HepG2 (cell line): Measurements from ENCODE around the gene TNFAIP8L2. TPM values are rescaled to one million over a fixed set of nuclear protein-coding genes. Genes with fewer than 3 reads are reported as not detected.
A peak's percentile ranks its signal among the peaks of the same experiment; 100 is the strongest.

Experiments
- ATAC-seq: fragments of 200-7000 bp; cut with Tn5 transposase; 3 replicates; pipeline ENCODE4 v1.9.1; 2020; ENCODE audit warnings: mild to moderate bottlenecking, moderate library complexity
- BruUV-seq: library from RNA; stranded (reverse); fragments of 400-500 nt; replicated peaks from 2 replicates; lab custom pipeline; 2021; lab: Mats Ljungman, UMichigan
- CTCF ChIA-PET: fragments of 300-600 bp; formaldehyde crosslinking; extraction: SDS; loops from one replicate; lab custom pipeline; 2021; ENCODE audit warnings: low total read pairs, inconsistent platforms, low intra/inter-chr PET ratio; lab: Yijun Ruan, JAX
- POLR2A ChIA-PET: fragments of 350-600 bp; sonication (Branson Sonifier 250); formaldehyde crosslinking; loops from one replicate; lab custom pipeline; 2020; ENCODE audit warnings: antibody characterized with exemption, inconsistent platforms; lab: Yijun Ruan, JAX
- DNase-seq: peaks from one replicate; pipeline ENCODE4 v3.0.0-alpha.2; 2015; ENCODE audit warnings: low spot score
- FAIRE-seq: peaks from 3 replicates; lab custom pipeline; 2011; peaks lifted over from hg19 to GRCh38; lab: Jason Lieb, UNC
- H2AFZ ChIP-seq: one replicate; pipeline ENCODE4 v1.6.1; 2011; ENCODE audit warnings: low read length, inconsistent platforms
- H3K27ac ChIP-seq: fragments of 300-600 bp; 3 replicates; pipeline ENCODE4 v1.8.0; 2011; ENCODE audit warnings: mixed run types, mild to moderate bottlenecking, mixed read lengths, low read length, inconsistent platforms; ENCODE audit not compliant: insufficient read depth; ENCODE audit errors: extremely low read length
- H3K27me3 ChIP-seq, 2 experiments: fragments of 200-600 bp in 1 of 2; 2 replicates in 1 of 2; 3 replicates in 1 of 2; pipeline versions ENCODE4 v1.6.0 to v1.8.0; 2011; ENCODE audit warnings: low read length in 2 of 2, mild to moderate bottlenecking in 2 of 2, moderate library complexity in 2 of 2, inconsistent platforms in 1 of 2; ENCODE audit not compliant: insufficient read depth in 2 of 2, control insufficient read depth in 1 of 2
- H3K36me3 ChIP-seq, 2 experiments: fragments of 200-600 bp in 1 of 2; replicated peaks in 1 of 2; 2 replicates in 1 of 2; 3 replicates in 1 of 2; pipeline versions ENCODE4 v1.5.1 to v1.8.0; 2011; ENCODE audit warnings: low read length in 2 of 2, inconsistent platforms in 1 of 2; ENCODE audit not compliant: insufficient read depth in 2 of 2, control insufficient read depth in 1 of 2
- H3K4me1 ChIP-seq: 2 replicates; pipeline ENCODE4 v1.5.1; 2012; ENCODE audit warnings: low read length, inconsistent platforms; ENCODE audit not compliant: insufficient read depth
- H3K4me2 ChIP-seq: 2 replicates; pipeline ENCODE4 v1.6.0; 2011; ENCODE audit warnings: low read depth, low read length, inconsistent platforms
- H3K4me3 ChIP-seq, 3 experiments: fragments of 200-600 bp in 1 of 3; sonication (generic), shearing (Covaris generic) in 1 of 3; replicated peaks in 1 of 3; 2 replicates each; pipeline ENCODE4 v1.5.1; 2011 to 2016; ENCODE audit warnings: low read length in 3 of 3, inconsistent platforms in 2 of 3, low read depth in 2 of 3, mild to moderate bottlenecking in 2 of 3, control low read depth in 1 of 3, mixed read lengths in 1 of 3; ENCODE audit not compliant: insufficient read depth in 1 of 3
- H3K79me2 ChIP-seq: one replicate; pipeline ENCODE4 v1.6.1; 2011; ENCODE audit warnings: low read length, inconsistent platforms; ENCODE audit not compliant: insufficient read depth
- H3K9ac ChIP-seq: 2 replicates; pipeline ENCODE4 v1.6.0; 2011; ENCODE audit warnings: mild to moderate bottlenecking, low read depth, low read length, inconsistent platforms; ENCODE audit not compliant: insufficient read depth
- H3K9me3 ChIP-seq: 2 replicates; pipeline ENCODE4 v1.5.1; 2012; ENCODE audit warnings: mild to moderate bottlenecking, low read length
- H4K20me1 ChIP-seq: 2 replicates; pipeline ENCODE4 v1.6.0; 2011; ENCODE audit warnings: inconsistent platforms, mild to moderate bottlenecking, low read length, moderate library complexity; ENCODE audit not compliant: insufficient read depth
- GABPA ChIP-seq, 2 experiments: IDR thresholded peaks; 2 replicates each; pipeline ENCODE4 v1.6.1; 2011 to 2016; ENCODE audit warnings: low read depth in 2 of 2, low read length in 1 of 2, missing biosample characterization in 1 of 2, missing genetic modification characterization in 1 of 2
- MED13 ChIP-seq: sonication (generic); formaldehyde crosslinking; IDR thresholded peaks from 2 replicates; pipeline ENCODE4 v1.5.0; 2020; ENCODE audit warnings: missing genetic modification reagents
- PHF8 ChIP-seq: sonication (generic); formaldehyde crosslinking; IDR thresholded peaks from 2 replicates; pipeline ENCODE4 v1.5.0; 2020; ENCODE audit warnings: missing genetic modification reagents
- RARG ChIP-seq: sonication (generic); formaldehyde crosslinking; IDR thresholded peaks from 2 replicates; pipeline ENCODE4 v1.4.0; 2020; ENCODE audit warnings: low read depth, mild to moderate bottlenecking, missing genetic modification reagents
- SMC3 ChIP-seq: IDR thresholded peaks from 2 replicates; pipeline ENCODE4 v1.6.1; 2011; ENCODE audit warnings: low read length, improper control_type of control experiment
- SRSF4 ChIP-seq: fragments of 200-400 bp; formaldehyde crosslinking; IDR thresholded peaks from one replicate; pipeline ENCODE4 v1.6.1; 2018; ENCODE audit warnings: mild to moderate bottlenecking, low read depth, low read length, moderate library complexity; ENCODE audit not compliant: poor library complexity, severe bottlenecking
- TBL1XR1 ChIP-seq: fragments of 150-350 bp; IDR thresholded peaks from 2 replicates; pipeline ENCODE4 v1.6.1; 2014; ENCODE audit warnings: borderline replicate concordance, low read length; ENCODE audit not compliant: partially characterized antibody
- ZNF101 ChIP-seq: sonication (generic); formaldehyde crosslinking; IDR thresholded peaks from 2 replicates; pipeline ENCODE4 v1.4.0; 2020; ENCODE audit warnings: mild to moderate bottlenecking, low read depth, missing genetic modification reagents, borderline replicate concordance
- ZNF543 ChIP-seq: sonication (generic); formaldehyde crosslinking; IDR thresholded peaks from 2 replicates; pipeline ENCODE4 v1.4.0; 2020; ENCODE audit warnings: mild to moderate bottlenecking, missing genetic modification reagents
- ZNF841 ChIP-seq: sonication (generic); formaldehyde crosslinking; IDR thresholded peaks from 2 replicates; pipeline ENCODE4 v1.8.1; 2023; ENCODE audit warnings: missing genetic modification reagents, borderline replicate concordance
- ZZZ3 ChIP-seq: sonication (generic); formaldehyde crosslinking; IDR thresholded peaks from 2 replicates; pipeline ENCODE4 v1.4.0; 2020; ENCODE audit warnings: missing genetic modification reagents, mild to moderate bottlenecking, borderline replicate concordance
- WGBS: methylation state at CpG from one replicate; pipeline ENCODE4 v1.1.6; 2017; ENCODE audit warnings: low lambda C conversion rate; 5-methylcytosine and 5-hydroxymethylcytosine counted together
- in situ Hi-C: cut with HindIII; loops from 2 replicates; pipeline ENCODE4 v1.10.0; 2017; ENCODE audit warnings: low pct_unique_long_range_greater_than_20kb; ENCODE audit not compliant: extremely low pct_ligation_motif_present
- intact Hi-C: fragments of 100-400 bp; cut with micrococcal nuclease; formaldehyde crosslinking; loops from one replicate; pipeline ENCODE4 v1.10.0; 2022; ENCODE audit not compliant: unreplicated experiment
- polyA plus RNA-seq, 8 experiments: library from polyadenylated mRNA; depleted of rRNA in 3 of 8; stranded (reverse) in 7 of 8; unstranded in 1 of 8; fragments of >200 nt; fragmentation: Illumina TruSeq in 4 of 8; extraction: Trizol in 4 of 8; gene quantifications; 2 replicates each; pipeline versions ENCODE4 v1.2.1 to v1.2.3, GENCODE V29; 2011 to 2016; ENCODE audit warnings: low read depth in 4 of 8, missing spikeins in 1 of 8, mixed read lengths in 1 of 8; ENCODE audit not compliant: insufficient read depth in 1 of 8
- total RNA-seq, 5 experiments: library from RNA; depleted of rRNA; stranded (reverse); fragments of >200 nt; fragmentation: Illumina TruSeq; extraction: Trizol; gene quantifications; 2 replicates each; pipeline ENCODE4 v1.2.3, GENCODE V29; 2016; ENCODE audit warnings: low read depth in 1 of 5
- TF ChIP-seq, protein P1 (sequence below): sonication (generic); formaldehyde crosslinking; IDR thresholded peaks from 2 replicates; pipeline ENCODE4 v1.4.0; 2020; ENCODE audit warnings: mild to moderate bottlenecking, missing genetic modification reagents
- TF ChIP-seq, protein P2 (sequence below): sonication (generic); formaldehyde crosslinking; IDR thresholded peaks from 2 replicates; pipeline ENCODE4 v1.5.1; 2020; ENCODE audit warnings: missing genetic modification reagents, mild to moderate bottlenecking, borderline replicate concordance
- TF ChIP-seq, protein P3 (sequence below): sonication (generic); formaldehyde crosslinking; IDR thresholded peaks from 2 replicates; pipeline ENCODE4 v1.8.1; 2023; ENCODE audit warnings: mild to moderate bottlenecking, moderate library complexity, missing genetic modification reagents
- TF ChIP-seq, protein P4 (sequence below): sonication (generic); formaldehyde crosslinking; IDR thresholded peaks from 2 replicates; pipeline ENCODE4 v1.4.0; 2020; ENCODE audit warnings: missing genetic modification reagents
- TF ChIP-seq, protein P5 (sequence below): sonication (generic); formaldehyde crosslinking; IDR thresholded peaks from 2 replicates; pipeline ENCODE4 v1.4.0; 2020; ENCODE audit warnings: missing genetic modification reagents, borderline replicate concordance

Gene TNFAIP8L2
- total and polyA plus RNA-seq, 2 of the 13 experiments (the other 11 are each of a cell fraction or from before 2014, with no cell fraction given) = not detected

DNA sequence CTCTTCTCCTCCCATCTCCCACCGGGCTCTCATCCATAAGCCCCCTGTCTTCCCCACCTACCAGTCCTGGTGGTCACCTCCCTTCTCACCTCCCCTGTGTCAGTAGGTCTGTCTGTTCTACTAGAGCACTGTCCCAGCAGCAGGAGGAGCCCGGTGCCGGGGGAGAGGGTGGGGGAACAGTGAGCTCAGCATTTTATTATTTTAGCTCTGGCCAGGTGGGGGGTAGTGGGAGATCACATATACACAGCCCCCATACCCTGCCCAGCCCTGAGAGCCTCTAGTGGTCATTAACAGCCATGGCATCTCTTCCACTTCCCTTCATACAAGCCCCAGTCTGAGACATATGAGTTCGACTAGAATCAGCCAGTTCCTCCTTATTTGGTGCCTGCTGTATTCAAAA, 19.4 kb downstream of the TNFAIP8L2 start, which contains the start of gene TMOD4:
TSS of gene TMOD4 (minus strand) at position 119 of the 400 bp plus-strand sequence. CDS start 1,106 bp downstream, outside the sequence.
- FAIRE-seq (peak; percentile 63), DNase-seq (no peak), ATAC-seq (peak; percentile 90)
- no peaks in the 10 kb centered on the region for H3K27me3 ChIP-seq
- POLR2A ChIA-PET = no interaction called here
- H3K36me3 ChIP-seq = peaks cover 9 to 41% of the 10 kb centered on the region in 2 experiments
- intact Hi-C loops = no loop called here
- no peaks in the 10 kb centered on the region for H3K79me2 ChIP-seq
- H3K9me3 ChIP-seq = no peaks in the 10 kb centered on the region
- BruUV-seq = no TSS peak
- no peaks in the 10 kb centered on the region for H4K20me1 ChIP-seq
- CTCF ChIA-PET = no interaction called here
- H3K4me2 ChIP-seq = no peak within 1 kb of the TSS
- no peak within 1 kb of the TSS for H3K4me3 ChIP-seq
- H2AFZ ChIP-seq = no peak within 1 kb of the TSS
- in situ Hi-C loops = no loop called here
- H3K27ac ChIP-seq = no peak within 1 kb of the TSS
- H3K4me1 ChIP-seq = no peaks in the 10 kb centered on the region
- 68% methylated on average over 4 of the region's 4 CpGs for WGBS
- H3K9ac ChIP-seq = no peak within 1 kb of the TSS
- TF ChIP-seq, protein P1, sequence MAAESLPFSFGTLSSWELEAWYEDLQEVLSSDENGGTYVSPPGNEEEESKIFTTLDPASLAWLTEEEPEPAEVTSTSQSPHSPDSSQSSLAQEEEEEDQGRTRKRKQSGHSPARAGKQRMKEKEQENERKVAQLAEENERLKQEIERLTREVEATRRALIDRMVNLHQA = no peak
- TF ChIP-seq PHF8 (no peak), SMC3 (0 out of 2 replicates have a peak, but pooled peaks have one; percentile 10), GABPA (IDR thresholded peaks at IDR 0.05; ENCODE audit: low read depth, low read length) (no peak), GABPA (CRISPR knock-in tag; IDR thresholded peaks at IDR 0.05; ENCODE audit: low read depth) (no peak), RARG (no peak), ZNF543 (CRISPR knock-in tag) (no peak), SRSF4 (no peak), ZZZ3 (CRISPR knock-in tag) (no peak), ZNF841 (CRISPR knock-in tag) (no peak), MED13 (CRISPR knock-in tag) (no peak), ZNF101 (CRISPR knock-in tag) (no peak), TBL1XR1 (no peak)
- TF ChIP-seq, protein P2, sequence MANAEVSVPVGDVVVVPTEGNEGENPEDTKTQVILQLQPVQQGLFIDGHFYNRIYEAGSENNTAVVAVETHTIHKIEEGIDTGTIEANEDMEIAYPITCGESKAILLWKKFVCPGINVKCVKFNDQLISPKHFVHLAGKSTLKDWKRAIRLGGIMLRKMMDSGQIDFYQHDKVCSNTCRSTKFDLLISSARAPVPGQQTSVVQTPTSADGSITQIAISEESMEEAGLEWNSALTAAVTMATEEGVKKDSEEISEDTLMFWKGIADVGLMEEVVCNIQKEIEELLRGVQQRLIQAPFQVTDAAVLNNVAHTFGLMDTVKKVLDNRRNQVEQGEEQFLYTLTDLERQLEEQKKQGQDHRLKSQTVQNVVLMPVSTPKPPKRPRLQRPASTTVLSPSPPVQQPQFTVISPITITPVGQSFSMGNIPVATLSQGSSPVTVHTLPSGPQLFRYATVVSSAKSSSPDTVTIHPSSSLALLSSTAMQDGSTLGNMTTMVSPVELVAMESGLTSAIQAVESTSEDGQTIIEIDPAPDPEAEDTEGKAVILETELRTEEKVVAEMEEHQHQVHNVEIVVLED = no peak
- TF ChIP-seq, protein P3, sequence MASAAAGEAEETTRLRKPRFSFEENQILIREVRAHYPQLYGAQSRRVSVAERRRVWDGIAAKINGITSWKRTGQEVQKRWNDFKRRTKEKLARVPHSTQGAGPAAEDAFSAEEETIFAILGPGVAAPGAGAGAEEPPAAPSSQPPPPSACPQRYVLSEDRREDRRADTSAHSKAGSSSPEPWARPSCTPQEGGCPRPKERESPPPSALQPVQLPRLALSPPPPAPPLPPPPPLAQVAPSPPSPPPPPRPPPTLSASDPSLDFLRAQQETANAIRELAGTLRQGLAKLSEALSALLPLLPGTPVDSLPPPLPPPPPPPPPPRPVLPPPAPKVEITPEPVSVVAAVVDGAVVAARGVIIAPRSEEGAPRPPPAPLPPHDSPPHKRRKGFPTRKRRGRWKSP (CRISPR knock-in tag) = no peak
- TF ChIP-seq, protein P4, sequence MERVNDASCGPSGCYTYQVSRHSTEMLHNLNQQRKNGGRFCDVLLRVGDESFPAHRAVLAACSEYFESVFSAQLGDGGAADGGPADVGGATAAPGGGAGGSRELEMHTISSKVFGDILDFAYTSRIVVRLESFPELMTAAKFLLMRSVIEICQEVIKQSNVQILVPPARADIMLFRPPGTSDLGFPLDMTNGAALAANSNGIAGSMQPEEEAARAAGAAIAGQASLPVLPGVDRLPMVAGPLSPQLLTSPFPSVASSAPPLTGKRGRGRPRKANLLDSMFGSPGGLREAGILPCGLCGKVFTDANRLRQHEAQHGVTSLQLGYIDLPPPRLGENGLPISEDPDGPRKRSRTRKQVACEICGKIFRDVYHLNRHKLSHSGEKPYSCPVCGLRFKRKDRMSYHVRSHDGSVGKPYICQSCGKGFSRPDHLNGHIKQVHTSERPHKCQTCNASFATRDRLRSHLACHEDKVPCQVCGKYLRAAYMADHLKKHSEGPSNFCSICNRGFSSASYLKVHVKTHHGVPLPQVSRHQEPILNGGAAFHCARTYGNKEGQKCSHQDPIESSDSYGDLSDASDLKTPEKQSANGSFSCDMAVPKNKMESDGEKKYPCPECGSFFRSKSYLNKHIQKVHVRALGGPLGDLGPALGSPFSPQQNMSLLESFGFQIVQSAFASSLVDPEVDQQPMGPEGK (CRISPR knock-in tag) = peak; percentile 77
- TF ChIP-seq, protein P5, sequence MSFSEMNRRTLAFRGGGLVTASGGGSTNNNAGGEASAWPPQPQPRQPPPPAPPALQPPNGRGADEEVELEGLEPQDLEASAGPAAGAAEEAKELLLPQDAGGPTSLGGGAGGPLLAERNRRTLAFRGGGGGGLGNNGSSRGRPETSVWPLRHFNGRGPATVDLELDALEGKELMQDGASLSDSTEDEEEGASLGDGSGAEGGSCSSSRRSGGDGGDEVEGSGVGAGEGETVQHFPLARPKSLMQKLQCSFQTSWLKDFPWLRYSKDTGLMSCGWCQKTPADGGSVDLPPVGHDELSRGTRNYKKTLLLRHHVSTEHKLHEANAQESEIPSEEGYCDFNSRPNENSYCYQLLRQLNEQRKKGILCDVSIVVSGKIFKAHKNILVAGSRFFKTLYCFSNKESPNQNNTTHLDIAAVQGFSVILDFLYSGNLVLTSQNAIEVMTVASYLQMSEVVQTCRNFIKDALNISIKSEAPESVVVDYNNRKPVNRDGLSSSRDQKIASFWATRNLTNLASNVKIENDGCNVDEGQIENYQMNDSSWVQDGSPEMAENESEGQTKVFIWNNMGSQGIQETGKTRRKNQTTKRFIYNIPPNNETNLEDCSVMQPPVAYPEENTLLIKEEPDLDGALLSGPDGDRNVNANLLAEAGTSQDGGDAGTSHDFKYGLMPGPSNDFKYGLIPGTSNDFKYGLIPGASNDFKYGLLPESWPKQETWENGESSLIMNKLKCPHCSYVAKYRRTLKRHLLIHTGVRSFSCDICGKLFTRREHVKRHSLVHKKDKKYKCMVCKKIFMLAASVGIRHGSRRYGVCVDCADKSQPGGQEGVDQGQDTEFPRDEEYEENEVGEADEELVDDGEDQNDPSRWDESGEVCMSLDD (CRISPR knock-in tag) = no peak
